Measurements from ENCODE around the gene IRF2BPL.

IRF2BPL gene

DNA sequence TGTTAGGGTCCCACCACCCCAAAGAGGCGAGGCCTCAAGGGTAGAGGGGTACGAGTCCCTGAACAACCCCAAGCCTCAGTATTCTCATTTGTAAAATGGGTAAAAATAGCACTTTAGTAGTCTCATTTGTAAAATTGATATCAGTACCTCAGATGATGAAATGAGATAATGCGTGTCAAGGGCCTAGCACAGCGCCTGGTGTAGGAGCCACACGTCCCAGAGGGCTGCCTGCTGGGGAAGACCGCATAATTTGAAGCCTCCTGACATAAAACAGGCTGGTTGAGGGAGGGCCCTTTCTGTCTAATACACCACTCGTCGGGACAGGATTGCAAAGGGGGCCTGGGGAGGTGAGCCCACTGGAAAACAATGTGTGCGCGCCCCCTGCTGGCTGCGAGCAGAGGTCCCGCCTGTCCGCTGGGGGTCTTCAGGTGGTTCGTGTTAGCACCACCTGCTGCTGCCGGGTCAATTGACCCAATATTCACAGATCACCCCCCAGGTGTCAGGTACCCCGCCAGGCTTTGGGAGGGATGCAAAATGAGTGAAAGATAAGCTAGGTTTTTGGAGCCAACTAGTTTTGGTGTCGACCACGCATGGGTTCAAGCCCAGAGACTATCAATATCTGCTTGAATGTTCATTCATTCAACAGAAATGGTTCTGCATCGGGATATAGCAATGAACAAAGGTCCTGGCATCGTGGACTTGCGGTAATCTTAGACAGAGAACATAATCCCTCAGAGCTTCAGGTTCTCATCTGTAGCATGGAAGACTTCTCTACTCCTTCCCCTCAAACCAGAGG, 24.7 kb upstream of the IRF2BPL start:
- peak; percentile 61 for DNase-seq (ENCODE audit: low read depth)

DNA sequence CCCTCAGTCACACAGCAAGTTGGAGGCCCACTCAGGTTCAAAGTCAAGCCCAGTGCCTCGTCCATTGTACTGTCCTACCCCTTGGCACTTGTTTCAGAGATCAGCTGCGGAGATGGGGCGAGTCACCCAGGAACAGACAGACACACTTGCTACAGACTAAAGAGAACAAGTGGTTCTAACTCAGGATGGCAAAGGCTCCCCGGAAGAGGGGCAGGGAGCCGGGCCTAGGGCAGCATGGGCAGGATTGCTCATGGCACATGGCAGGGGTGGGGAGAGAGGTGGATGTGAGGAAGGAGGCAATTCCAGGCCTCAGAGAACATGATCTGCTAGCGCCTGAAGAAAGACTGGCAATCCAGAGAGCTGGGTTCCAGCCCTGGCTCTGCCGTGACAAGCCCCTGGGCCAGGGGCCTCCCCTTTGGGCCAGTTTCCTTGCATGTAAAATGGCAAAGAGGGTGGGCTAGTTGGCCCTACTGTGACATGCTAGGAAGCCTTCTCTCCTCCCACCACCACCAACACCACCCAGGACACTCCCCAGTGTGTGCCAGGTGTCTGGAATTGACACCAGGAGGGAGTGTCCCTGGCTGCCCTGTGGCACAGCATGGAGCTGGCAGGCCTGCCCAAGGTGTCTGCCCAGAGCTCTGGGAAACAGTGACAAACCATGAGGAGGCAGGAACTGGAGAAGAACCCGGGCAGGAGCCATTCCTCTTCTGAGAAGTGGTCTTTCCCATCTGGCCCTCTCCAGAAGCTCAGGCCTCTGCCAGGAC, 24.0 kb upstream of the IRF2BPL start:
- DNase-seq (ENCODE audit: low read depth) = no peak

- no peak for DNase-seq (ENCODE audit: low read depth)
Observed at GRCh38 chr14:77051116-77051515, 22.6 kb upstream of the IRF2BPL start.

DNA sequence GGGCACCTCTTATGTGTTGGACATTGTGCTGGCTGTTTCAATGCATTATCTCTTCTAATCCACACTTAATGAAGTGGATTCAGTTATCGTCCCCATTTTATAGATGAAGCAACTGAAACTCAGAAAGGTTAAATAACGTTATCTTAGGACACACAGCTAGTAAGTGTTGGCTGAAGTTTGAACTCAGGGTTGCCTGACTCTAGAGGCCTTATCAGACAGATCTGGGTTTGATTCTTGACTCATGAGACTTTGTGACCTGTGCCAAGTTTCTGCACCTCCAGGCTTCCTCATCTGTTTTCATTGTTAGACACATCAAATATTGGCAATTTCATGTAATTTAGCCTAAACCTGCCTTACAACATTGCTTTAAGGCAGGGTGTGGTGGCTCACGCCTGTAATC, 18.2 kb upstream of the IRF2BPL start:
- DNase-seq (ENCODE audit: low read depth) = no peak

- DNase-seq (ENCODE audit: low read depth) = no peak
Observed at GRCh38 chr14:77045238-77046162, 17.0 kb upstream of the IRF2BPL start.

DNA sequence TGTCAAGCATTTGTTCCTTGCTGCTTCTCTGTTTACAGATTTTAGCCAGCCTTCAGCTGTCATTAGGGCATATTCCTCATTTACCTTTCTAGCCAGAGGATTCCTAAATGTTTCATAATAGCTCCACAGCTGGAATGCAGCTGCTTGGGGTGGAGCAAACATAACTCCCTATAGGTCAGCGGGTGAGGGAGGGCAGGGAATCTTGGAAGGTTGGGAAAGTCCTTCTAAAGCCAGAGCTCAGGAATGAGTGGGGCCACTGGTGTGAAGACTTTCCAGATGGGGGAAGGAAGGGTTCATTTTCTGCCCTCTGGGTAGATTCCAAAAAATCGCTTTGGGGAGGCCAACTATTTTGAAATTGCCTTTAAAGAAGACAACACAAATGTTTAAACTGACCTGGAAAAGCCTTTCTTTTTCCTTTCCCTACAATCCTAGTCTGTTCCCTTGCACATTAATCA, 16.3 kb upstream of the IRF2BPL start:
- DNase-seq (ENCODE audit: low read depth) = no peak

GRCh38 chr14:77043984-77044485, 15.5 kb upstream of the IRF2BPL start:
- no peak for DNase-seq (ENCODE audit: low read depth)

DNA sequence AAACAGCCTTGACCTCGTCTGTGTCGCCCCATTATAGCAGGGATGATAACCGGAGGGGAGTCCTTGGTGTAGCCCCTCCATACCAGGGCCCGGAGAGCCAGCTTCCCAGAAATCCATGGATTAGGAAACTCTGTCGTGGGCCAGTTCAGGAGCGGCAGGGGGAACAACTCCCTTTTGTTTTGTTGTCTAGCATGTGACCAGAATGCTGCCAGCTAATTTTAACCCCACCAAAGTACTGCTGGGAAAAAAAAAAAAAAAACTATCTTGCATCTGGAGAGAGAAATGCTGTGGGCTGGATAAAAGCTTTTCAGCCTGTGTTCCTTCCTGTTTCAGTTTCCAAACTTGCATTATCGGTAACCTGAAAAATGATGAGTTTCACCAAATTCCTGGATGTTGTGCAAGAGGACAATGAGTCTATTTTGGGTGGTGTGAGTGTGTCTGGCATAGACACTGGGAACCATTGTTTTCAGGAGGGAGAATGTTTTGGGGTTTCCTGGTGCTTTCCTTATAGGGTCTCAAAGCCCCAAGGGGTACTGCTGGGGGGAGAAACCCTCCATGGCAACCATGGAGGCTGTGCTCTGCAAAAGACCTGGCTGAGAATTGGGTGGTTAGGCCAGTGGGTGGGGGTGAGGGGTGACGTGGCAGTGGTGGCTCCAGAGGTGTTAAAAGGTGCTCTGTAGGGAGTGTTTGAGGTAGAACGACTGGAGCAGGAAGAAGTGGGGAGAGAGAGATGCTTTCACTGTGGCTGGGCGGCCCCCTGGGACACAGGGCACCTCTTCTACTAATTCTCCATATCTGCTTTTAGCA, 14.9 kb upstream of the IRF2BPL start:
- DNase-seq (ENCODE audit: low read depth) = no peak

GRCh38 chr14:77041881-77042545, 13.5 kb upstream of the IRF2BPL start:
- no peak for DNase-seq (ENCODE audit: low read depth)

- no peak for DNase-seq (ENCODE audit: low read depth)
Observed at GRCh38 chr14:77040741-77041653, 12.5 kb upstream of the IRF2BPL start.

DNA sequence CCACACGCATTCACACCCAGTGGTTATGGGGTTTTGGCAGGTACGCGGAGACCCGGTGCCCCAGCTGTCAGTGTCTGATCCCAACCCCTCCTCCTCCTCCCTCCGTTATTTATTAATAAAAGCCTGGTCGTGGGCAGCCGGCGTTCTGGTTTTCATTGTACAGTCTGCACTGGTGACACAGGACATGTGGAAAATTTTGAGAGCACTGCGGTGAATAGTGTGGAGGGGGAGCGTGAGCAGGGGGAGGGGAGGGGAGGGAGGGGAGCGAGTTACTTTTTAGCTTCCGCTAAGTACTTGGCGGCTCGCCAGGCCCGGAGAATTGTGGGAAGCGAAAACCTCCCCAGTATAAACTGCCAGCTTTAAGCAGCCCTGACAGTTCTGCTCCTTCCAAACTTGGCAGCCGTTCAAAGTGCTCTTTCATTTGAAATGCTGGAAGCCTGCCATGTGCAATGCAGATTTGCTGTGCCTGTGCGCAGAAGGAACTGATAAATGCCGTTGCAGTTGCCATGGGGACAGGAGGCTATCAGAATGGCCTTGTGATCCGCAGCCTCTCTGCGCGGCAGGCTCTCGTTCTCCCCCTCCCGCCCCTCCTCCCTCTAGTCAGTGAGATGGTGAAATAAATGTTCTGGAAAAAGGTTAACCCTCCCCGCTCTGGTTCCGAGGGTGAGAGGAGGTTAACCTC, 11.7 kb upstream of the IRF2BPL start:
- peak; percentile 96 for DNase-seq (ENCODE audit: low read depth)

GRCh38 chr14:77039285-77040058, 11.0 kb upstream of the IRF2BPL start:
- DNase-seq (ENCODE audit: low read depth) = no peak

DNA sequence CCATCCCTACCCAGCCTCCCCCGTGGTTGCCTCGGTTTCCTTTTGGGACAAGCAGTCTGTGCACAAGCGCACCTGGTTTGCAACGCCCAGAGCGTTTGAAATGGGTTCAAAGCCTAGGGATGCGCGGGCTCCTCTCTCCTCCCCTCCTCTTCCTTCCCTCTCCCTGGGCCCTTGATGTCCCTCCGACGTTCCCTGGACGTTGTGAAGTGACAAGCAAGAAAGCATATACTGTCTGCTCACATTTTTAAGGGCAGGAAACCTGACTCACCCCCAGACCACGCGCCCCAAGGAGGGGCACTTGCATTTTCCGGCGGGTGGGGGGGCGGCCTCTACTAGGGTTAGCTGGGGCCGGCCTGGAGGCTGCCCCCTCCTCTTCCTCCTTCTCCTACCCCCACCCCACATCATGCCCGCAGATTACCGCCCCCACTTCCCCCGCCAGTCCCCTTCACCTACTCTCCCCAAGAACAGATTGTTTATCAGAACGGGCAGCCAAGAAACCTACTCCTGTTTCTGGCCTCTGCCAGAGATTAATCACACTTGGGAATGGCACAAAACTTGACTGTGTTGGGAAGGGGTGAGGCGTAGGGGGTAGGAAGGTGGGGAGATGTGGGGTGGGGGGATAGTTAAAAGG, 9.5 kb upstream of the IRF2BPL start:
- peak; percentile 42 for DNase-seq (ENCODE audit: low read depth)

- DNase-seq (ENCODE audit: low read depth) = no peak
Observed at GRCh38 chr14:77037215-77037937, 8.9 kb upstream of the IRF2BPL start.

- no peak for DNase-seq (ENCODE audit: low read depth)
Observed at GRCh38 chr14:77036484-77037214, 8.1 kb upstream of the IRF2BPL start.

GRCh38 chr14:77035267-77035666, 6.8 kb upstream of the IRF2BPL start:
- no peak for DNase-seq (ENCODE audit: low read depth)
